ENCODE measurements around the gene TPSG1.

Gene TPSG1

GRCh38 chr16:1218930-1219611 lies 6.0 kb downstream of the TPSG1 start:
- no peak for TF ChIP-seq CTCF (IDR thresholded peaks at IDR 0.05; ENCODE audit: insufficient read depth, low read depth, low read length, missing control alignments)
- no peak overlapping the region for H3K4me3 ChIP-seq (ENCODE audit: low read length)
- no peak for DNase-seq (ENCODE audit: low read depth)

- no peak for DNase-seq (ENCODE audit: low read depth)
- no peak for TF ChIP-seq CTCF (IDR thresholded peaks at IDR 0.05; ENCODE audit: insufficient read depth, low read depth, low read length, missing control alignments)
- H3K4me3 ChIP-seq (ENCODE audit: low read length), result no peak overlapping the region
These were observed 6.8 kb downstream of the TPSG1 start for GRCh38 chr16:1218061-1218929.

- no peak for TF ChIP-seq CTCF (IDR thresholded peaks at IDR 0.05; ENCODE audit: insufficient read depth, low read depth, low read length, missing control alignments)
- DNase-seq (ENCODE audit: low read depth), result no peak
- H3K4me3 ChIP-seq (ENCODE audit: low read length), result no peak overlapping the region
These were observed 7.5 kb downstream of the TPSG1 start for GRCh38 chr16:1217526-1217925.

- TF ChIP-seq CTCF (IDR thresholded peaks at IDR 0.05; ENCODE audit: insufficient read depth, low read depth, low read length, missing control alignments), result no peak
- no peak overlapping the region for H3K4me3 ChIP-seq (ENCODE audit: low read length)
- DNase-seq (ENCODE audit: low read depth), result no peak
These were observed 8.2 kb downstream of the TPSG1 start for GRCh38 chr16:1216681-1217400.

- TF ChIP-seq CTCF (IDR thresholded peaks at IDR 0.05; ENCODE audit: insufficient read depth, low read depth, low read length, missing control alignments), result no peak
- H3K4me3 ChIP-seq (ENCODE audit: low read length), result no peak overlapping the region
- DNase-seq (ENCODE audit: low read depth), result no peak
These were observed 8.8 kb downstream of the TPSG1 start for GRCh38 chr16:1216296-1216619.

- no peak overlapping the region for H3K4me3 ChIP-seq (ENCODE audit: low read length)
- no peak for TF ChIP-seq CTCF (IDR thresholded peaks at IDR 0.05; ENCODE audit: insufficient read depth, low read depth, low read length, missing control alignments)
- no peak for DNase-seq (ENCODE audit: low read depth)
These were observed 9.3 kb downstream of the TPSG1 start for GRCh38 chr16:1215574-1216295.
